Measurements from ENCODE around the gene FZD7. TPM values are rescaled to one million over a fixed set of nuclear protein-coding genes. Genes with fewer than 3 reads are reported as not detected.

Gene FZD7
- total RNA-seq, 4 donors from 2014 or later = 6.2 to 14.6 (median 13.3) TPM

- H3K9me3 ChIP-seq = no peaks in the 10 kb centered on the region
- H3K4me1 ChIP-seq = no peaks in the 10 kb centered on the region
- WGBS, 2 donors (ENCODE audit: low coverage in 1 of 2) = 88 to 100% methylated on average over 5 to 8 of the region's 8 CpGs
- H3K27ac ChIP-seq = no peak overlapping the region
- no peak overlapping the region for H3K4me3 ChIP-seq
- intact Hi-C loops (cut with DNase I; ENCODE audit: low total_unique reads) (no loop called here), in situ Hi-C loops (cut with MboI; ENCODE audit: low pct_ligation_motif_present in 1 of 4, low pct_unique_long_range_greater_than_20kb in 1 of 4, low sequenced_read_pairs in 3 of 4) (no loop called here)
- no peaks in the 10 kb centered on the region for H3K27me3 ChIP-seq
- no peak for TF ChIP-seq POLR2A (IDR thresholded peaks at IDR 0.05)
- TF ChIP-seq CTCF (IDR thresholded peaks at IDR 0.05) = no peak
- TF ChIP-seq POLR2AphosphoS5 (IDR thresholded peaks at IDR 0.05) = no peak
- no peak for TF ChIP-seq EP300 (IDR thresholded peaks at IDR 0.05; ENCODE audit: low read depth)
- H3K36me3 ChIP-seq = no peaks in the 10 kb centered on the region
- no peak for DNase-seq
These were observed 9.8 kb upstream of the FZD7 start for GRCh38 chr2:202023904-202024266.

DNA sequence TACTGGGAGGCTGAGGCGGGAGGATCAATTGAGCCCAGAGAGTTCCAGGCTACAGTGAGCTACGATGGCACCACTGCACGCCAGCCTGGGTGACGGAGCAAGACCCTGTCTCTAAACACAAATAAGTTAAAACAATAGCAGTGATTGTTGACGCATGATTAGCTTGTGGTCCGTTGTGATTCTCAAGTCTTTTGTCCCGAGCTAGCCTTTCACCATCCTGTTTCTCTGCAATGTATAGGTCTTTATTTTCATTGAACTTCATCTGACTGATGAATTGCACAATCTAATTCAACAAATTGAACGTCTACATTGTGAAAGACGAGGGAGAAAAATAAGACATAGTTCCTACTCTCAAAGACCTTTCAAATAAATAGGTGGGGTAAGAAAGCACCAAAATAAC is 8.8 kb upstream of the FZD7 start:
- no peak for DNase-seq
- Histone ChIP-seq H3K9me3 (no peaks in the 10 kb centered on the region), H3K27ac (no peak overlapping the region), H3K4me1 (no peaks in the 10 kb centered on the region), H3K4me3 (no peak overlapping the region), H3K27me3 (no peaks in the 10 kb centered on the region), H3K36me3 (no peaks in the 10 kb centered on the region)
- in situ Hi-C loops (cut with MboI; ENCODE audit: low pct_ligation_motif_present in 1 of 4, low pct_unique_long_range_greater_than_20kb in 1 of 4, low sequenced_read_pairs in 3 of 4) = no loop called here
- intact Hi-C loops (cut with DNase I; ENCODE audit: low total_unique reads) = no loop called here
- TF ChIP-seq POLR2AphosphoS5 (IDR thresholded peaks at IDR 0.05) = no peak
- TF ChIP-seq EP300 (IDR thresholded peaks at IDR 0.05; ENCODE audit: low read depth) = no peak
- no peak for TF ChIP-seq CTCF (IDR thresholded peaks at IDR 0.05)
- no peak for TF ChIP-seq POLR2A (IDR thresholded peaks at IDR 0.05)
- 87 to 89% methylated on average over 9 of the region's 9 CpGs for WGBS, 2 donors (ENCODE audit: low coverage in 1 of 2)

GRCh38 chr2:202025816-202026215 is 7.8 kb upstream of the FZD7 start:
- H3K9me3 ChIP-seq = no peaks in the 10 kb centered on the region
- intact Hi-C loops (cut with DNase I; ENCODE audit: low total_unique reads) (no loop called here), in situ Hi-C loops (cut with MboI; ENCODE audit: low pct_ligation_motif_present in 1 of 4, low pct_unique_long_range_greater_than_20kb in 1 of 4, low sequenced_read_pairs in 3 of 4) (no loop called here)
- WGBS, 2 donors (ENCODE audit: low coverage in 1 of 2) = 92% methylated on average over 5 of the region's 5 CpGs; no CpG with 5 or more reads in 1 of the 2 donors
- no peak for TF ChIP-seq CTCF (IDR thresholded peaks at IDR 0.05)
- TF ChIP-seq POLR2AphosphoS5 (IDR thresholded peaks at IDR 0.05) = no peak
- H3K27ac ChIP-seq = no peak overlapping the region
- no peak overlapping the region for H3K4me3 ChIP-seq
- no peaks in the 10 kb centered on the region for H3K4me1 ChIP-seq
- peaks cover under 1% of the 10 kb centered on the region for H3K27me3 ChIP-seq
- H3K36me3 ChIP-seq = no peaks in the 10 kb centered on the region
- no peak for DNase-seq

DNA sequence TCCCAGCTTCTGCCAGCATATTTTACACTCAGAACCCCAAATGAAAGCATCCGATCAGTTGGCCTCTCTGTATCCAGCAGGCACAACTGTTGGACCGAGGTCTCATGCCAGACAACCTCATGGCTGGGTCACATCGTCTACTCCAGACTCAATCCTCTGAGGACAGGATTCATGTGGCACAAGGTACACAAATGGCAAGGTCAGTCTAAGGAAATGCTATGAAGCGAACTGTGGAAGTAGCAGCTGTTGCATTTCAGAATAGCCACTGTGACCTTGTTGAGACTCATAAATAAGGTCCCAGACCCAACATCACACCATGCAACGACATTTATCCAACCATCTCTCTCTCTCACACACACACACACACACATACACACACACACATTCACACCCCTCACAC is 7.1 kb upstream of the FZD7 start:
- Histone ChIP-seq H3K9me3 (no peaks in the 10 kb centered on the region), H3K36me3 (no peaks in the 10 kb centered on the region), H3K27ac (no peak overlapping the region), H3K4me3 (no peak overlapping the region), H3K27me3 (peaks cover 7% of the 10 kb centered on the region), H3K4me1 (no peaks in the 10 kb centered on the region)
- TF ChIP-seq POLR2A (IDR thresholded peaks at IDR 0.05) (no peak), EP300 (IDR thresholded peaks at IDR 0.05; ENCODE audit: low read depth) (no peak)
- in situ Hi-C loops (cut with MboI; ENCODE audit: low pct_ligation_motif_present in 1 of 4, low pct_unique_long_range_greater_than_20kb in 1 of 4, low sequenced_read_pairs in 3 of 4) = no loop called here
- no peak for DNase-seq
- 72 to 81% methylated on average over 5 of the region's 5 CpGs for WGBS, 2 donors (ENCODE audit: low coverage in 1 of 2)
- intact Hi-C loops (cut with DNase I; ENCODE audit: low total_unique reads) = no loop called here

DNA sequence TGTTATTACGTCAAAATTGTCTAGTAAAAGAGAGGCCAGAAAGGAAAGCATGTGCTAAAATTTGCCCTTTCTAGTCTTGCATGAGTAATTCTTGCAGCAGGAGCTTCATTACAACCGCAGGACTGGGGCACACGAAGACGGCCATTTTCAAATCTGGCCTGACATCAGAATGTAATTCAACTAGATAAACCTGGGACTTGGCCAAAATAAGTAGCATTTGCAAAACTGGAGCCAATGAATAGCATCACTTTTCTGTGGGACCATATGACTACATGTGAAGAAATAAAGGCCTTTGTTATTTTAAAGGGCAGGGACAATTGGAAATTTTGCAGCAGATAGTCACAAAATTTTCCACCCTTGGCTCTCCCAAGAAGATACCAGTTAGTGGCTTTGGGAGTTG is 3.0 kb upstream of the FZD7 start:
- in situ Hi-C loops (cut with MboI; ENCODE audit: low pct_ligation_motif_present in 1 of 4, low pct_unique_long_range_greater_than_20kb in 1 of 4, low sequenced_read_pairs in 3 of 4) = loop anchor here in 1 of 4 donors (10.0 kb wide), 1 partner anchor 166 kb away; no protein-coding TSS in a partner anchor
- H3K27ac ChIP-seq = no peak overlapping the region
- no peak for DNase-seq

More for the DNA sequence above, 3.0 kb upstream of the FZD7 start:
- H3K9me3 ChIP-seq = no peaks in the 10 kb centered on the region
- intact Hi-C loops (cut with DNase I; ENCODE audit: low total_unique reads) = no loop called here
- no peaks in the 10 kb centered on the region for H3K36me3 ChIP-seq
- 83% methylated on average over 1 to 4 of the region's 4 CpGs for WGBS, 2 donors (ENCODE audit: low coverage in 1 of 2)
- peaks cover 5 to 24% (median 19%) of the 10 kb centered on the region in 4 donors for H3K4me1 ChIP-seq
- TF ChIP-seq POLR2AphosphoS5 (IDR thresholded peaks at IDR 0.05) (no peak), EP300 (IDR thresholded peaks at IDR 0.05; ENCODE audit: low read depth) (no peak), CTCF (IDR thresholded peaks at IDR 0.05) (no peak), POLR2A (IDR thresholded peaks at IDR 0.05) (no peak)
- H3K27me3 ChIP-seq = peaks cover 26% of the 10 kb centered on the region
- no peak overlapping the region for H3K4me3 ChIP-seq
